Measurements from ENCODE around the gene SIAH3.

The SIAH3 gene

GRCh38 chr13:45863709-45864590 lies 12.4 kb upstream of the SIAH3 start:
- in situ Hi-C loops (cut with MboI; ENCODE audit: low sequenced_read_pairs): no loop called here

GRCh38 chr13:45861322-45861721 lies 9.8 kb upstream of the SIAH3 start:
- in situ Hi-C loops (cut with MboI; ENCODE audit: low sequenced_read_pairs): no loop called here

GRCh38 chr13:45860240-45860639 lies 8.7 kb upstream of the SIAH3 start:
- in situ Hi-C loops (cut with MboI; ENCODE audit: low sequenced_read_pairs): no loop called here

GRCh38 chr13:45859705-45860104 lies 8.2 kb upstream of the SIAH3 start:
- in situ Hi-C loops (cut with MboI; ENCODE audit: low sequenced_read_pairs): no loop called here

- in situ Hi-C loops (cut with MboI; ENCODE audit: low sequenced_read_pairs): no loop called here
Observed at GRCh38 chr13:45852494-45852893, 941 bp upstream of the SIAH3 start.

GRCh38 chr13:45851956-45852355 lies 403 bp upstream of the SIAH3 start:
- in situ Hi-C loops (cut with MboI; ENCODE audit: low sequenced_read_pairs): no loop called here

- in situ Hi-C loops (cut with MboI; ENCODE audit: low sequenced_read_pairs): no loop called here
Observed at GRCh38 chr13:45850027-45850613, 1.4 kb downstream of the SIAH3 start.

GRCh38 chr13:45849408-45849807 lies 2.1 kb downstream of the SIAH3 start:
- in situ Hi-C loops (cut with MboI; ENCODE audit: low sequenced_read_pairs): no loop called here

GRCh38 chr13:45847554-45848224 lies 3.9 kb downstream of the SIAH3 start:
- in situ Hi-C loops (cut with MboI; ENCODE audit: low sequenced_read_pairs): no loop called here

- in situ Hi-C loops (cut with MboI; ENCODE audit: low sequenced_read_pairs): no loop called here
Observed at GRCh38 chr13:45846681-45847080, 4.9 kb downstream of the SIAH3 start.

GRCh38 chr13:45838171-45838745 lies 13.3 kb downstream of the SIAH3 start:
- in situ Hi-C loops (cut with MboI; ENCODE audit: low sequenced_read_pairs): no loop called here

- in situ Hi-C loops (cut with MboI; ENCODE audit: low sequenced_read_pairs): no loop called here
Observed at GRCh38 chr13:45837111-45837510, 14.4 kb downstream of the SIAH3 start.

GRCh38 chr13:45834411-45834994 lies 17.1 kb downstream of the SIAH3 start:
- in situ Hi-C loops (cut with MboI; ENCODE audit: low sequenced_read_pairs): no loop called here

GRCh38 chr13:45833663-45834375 lies 17.7 kb downstream of the SIAH3 start:
- in situ Hi-C loops (cut with MboI; ENCODE audit: low sequenced_read_pairs): no loop called here

GRCh38 chr13:45833242-45833641 lies 18.3 kb downstream of the SIAH3 start:
- in situ Hi-C loops (cut with MboI; ENCODE audit: low sequenced_read_pairs): no loop called here

GRCh38 chr13:45831851-45832250 lies 19.7 kb downstream of the SIAH3 start:
- in situ Hi-C loops (cut with MboI; ENCODE audit: low sequenced_read_pairs): no loop called here

GRCh38 chr13:45830121-45830520 lies 21.4 kb downstream of the SIAH3 start:
- in situ Hi-C loops (cut with MboI; ENCODE audit: low sequenced_read_pairs): no loop called here

- in situ Hi-C loops (cut with MboI; ENCODE audit: low sequenced_read_pairs): no loop called here
Observed at GRCh38 chr13:45828256-45828968, 23.1 kb downstream of the SIAH3 start.

GRCh38 chr13:45827318-45827717 lies 24.2 kb downstream of the SIAH3 start:
- in situ Hi-C loops (cut with MboI; ENCODE audit: low sequenced_read_pairs): no loop called here

- in situ Hi-C loops (cut with MboI; ENCODE audit: low sequenced_read_pairs): no loop called here
Observed at GRCh38 chr13:45826731-45827130, 24.8 kb downstream of the SIAH3 start.

Data from HL-60/S4 (cell line).